Neural progenitor cell (in vitro differentiated cells): ENCODE results near the gene ATP13A1. TPM values are rescaled to one million over a fixed set of nuclear protein-coding genes. Genes with fewer than 3 reads are reported as not detected.

ENCODE experiments used
- small RNA-seq: library from RNA; depleted of rRNA; stranded (forward); fragments of <200 nt; gene quantifications from one replicate; pipeline ENCODE3, GENCODE V24; 2015
- total RNA-seq: library from RNA; depleted of rRNA; stranded (reverse); fragments of >200 nt; gene quantifications from 2 replicates; pipeline ENCODE4 v1.2.3, GENCODE V29; 2015; ENCODE audit warnings: low replicate concordance

Gene ATP13A1
- total RNA-seq, 1 donor from 2014 or later: 19.2 TPM

Small RNA genes lying within 50 kb of the gene (small RNA-seq; reads per million reads assigned to genes)
- gene AC011458.2: not detected

Other genes starting within 250 kb of the ATP13A1 start
- 4.6 and 7.0 TPM in 2 replicates for gene TSSK6, start 148.1 kb downstream of the ATP13A1 start, total RNA-seq
- 78.6 and 108 TPM in 2 replicates for gene NDUFA13, start 147.5 kb downstream of the ATP13A1 start, total RNA-seq
- 2.6 and 5.1 TPM in 2 replicates for gene YJEFN3, start 134.8 kb downstream of the ATP13A1 start, total RNA-seq
- gene CILP2, start 125.4 kb downstream of the ATP13A1 start, total RNA-seq: 1.0 and 3.3 TPM in 2 replicates
- 3.2 and 4.8 TPM in 2 replicates for gene PBX4, start 45.0 kb downstream of the ATP13A1 start, total RNA-seq
- gene LPAR2, start 35.5 kb downstream of the ATP13A1 start, total RNA-seq: 21.2 and 64.8 TPM in 2 replicates
- gene GMIP, start 20.0 kb downstream of the ATP13A1 start, total RNA-seq: 6.4 and 7.9 TPM in 2 replicates
- gene ZNF101, start 5.2 kb upstream of the ATP13A1 start, total RNA-seq: 22.6 and 29.5 TPM in 2 replicates
- 14.4 and 21.0 TPM in 2 replicates for gene ZNF14, start 69.4 kb upstream of the ATP13A1 start, total RNA-seq
- gene ZNF506, start 158.1 kb upstream of the ATP13A1 start, total RNA-seq: 16.1 and 19.9 TPM in 2 replicates
- gene ZNF253, start 202.2 kb upstream of the ATP13A1 start, total RNA-seq: 54.5 and 79.2 TPM in 2 replicates
- gene ZNF93, start 237.3 kb upstream of the ATP13A1 start, total RNA-seq: 72.7 and 79.0 TPM in 2 replicates